SU-DHL-6 (cell line): ENCODE measurements around the gene RGS17.
"Not testable (repeated sequence)": the region's sequence is repeated elsewhere in the genome, so short reads cannot be mapped to it uniquely, and the experiment has no call there.

Experiments
- H2AFZ ChIP-seq: fragments of 200-600 bp; sonication (generic); 2 replicates; pipeline ENCODE4 v1.6.1; 2014; ENCODE audit warnings: low read depth, mild to moderate bottlenecking, moderate library complexity, mixed read lengths, antibody characterized with exemption, low read length; ENCODE audit not compliant: severe bottlenecking
- H3F3A ChIP-seq: fragments of 200-600 bp; shearing (Covaris generic); 2 replicates; pipeline ENCODE4 v1.6.0; 2016; ENCODE audit warnings: antibody characterized with exemption, mild to moderate bottlenecking; ENCODE audit not compliant: insufficient read depth
- H3K27ac ChIP-seq: fragments of 200-600 bp; sonication (generic); 2 replicates; pipeline ENCODE4 v1.5.1; 2016; ENCODE audit warnings: low read depth, mild to moderate bottlenecking, low read length, moderate library complexity, mixed read lengths
- H3K27me3 ChIP-seq: fragments of 200-600 bp; sonication (generic), shearing (Covaris generic); 2 replicates; pipeline ENCODE4 v1.6.0; 2014; ENCODE audit warnings: mild to moderate bottlenecking, low read length
- H3K36me3 ChIP-seq: fragments of 200-600 bp; sonication (generic); 2 replicates; pipeline ENCODE4 v1.6.1; 2014; ENCODE audit warnings: mild to moderate bottlenecking, low read length, mixed read lengths
- H3K4me2 ChIP-seq: fragments of 300-600, 200-600 bp; shearing (Covaris generic), sonication (generic); 2 replicates; pipeline ENCODE4 v1.6.0; 2014; ENCODE audit warnings: low read length, low read depth, mild to moderate bottlenecking; ENCODE audit not compliant: poor library complexity, severe bottlenecking
- H3K4me3 ChIP-seq: fragments of 200-600 bp; sonication (generic); 2 replicates; pipeline ENCODE4 v1.5.1; 2014; ENCODE audit warnings: antibody characterized with exemption, low read length, mild to moderate bottlenecking, mixed read lengths; ENCODE audit not compliant: insufficient read depth, poor library complexity, severe bottlenecking
- H3K79me2 ChIP-seq: fragments of 200-600 bp; sonication (generic); 2 replicates; pipeline ENCODE4 v1.6.1; 2014; ENCODE audit warnings: mild to moderate bottlenecking, low read length, moderate library complexity; ENCODE audit not compliant: insufficient read depth
- H3K9ac ChIP-seq: fragments of 200-600 bp; sonication (generic); 2 replicates; pipeline ENCODE4 v1.7.0; 2014; ENCODE audit warnings: mild to moderate bottlenecking, low read length
- H3K9me2 ChIP-seq: fragments of 200-600 bp; sonication (generic); replicated peaks from 2 replicates; pipeline ENCODE4 v1.6.1; 2014; ENCODE audit warnings: low read length; ENCODE audit not compliant: insufficient read depth
- H3K9me3 ChIP-seq: fragments of 200-600 bp; sonication (generic); 2 replicates; pipeline ENCODE4 v1.6.1; 2014; ENCODE audit warnings: low read length, mixed read lengths; ENCODE audit not compliant: insufficient read depth
- H4K20me1 ChIP-seq: fragments of 200-600 bp; sonication (generic); 2 replicates; pipeline ENCODE4 v1.6.1; 2014; ENCODE audit warnings: low read depth, mild to moderate bottlenecking, antibody characterized with exemption, low read length, moderate library complexity, mixed read lengths
- EZH2phosphoT487 ChIP-seq: fragments of 200-600 bp; sonication (generic), shearing (Covaris generic); conservative IDR thresholded peaks from 2 replicates; pipeline ENCODE4 v1.6.1; 2018; ENCODE audit warnings: mild to moderate bottlenecking, antibody characterized with exemption, low read length, moderate library complexity, mixed read lengths
- TF ChIP-seq, protein P1 (sequence below): fragments of 200-600 bp; sonication (generic); IDR thresholded peaks from one replicate; pipeline ENCODE4 v1.5.1; 2017; ENCODE audit warnings: antibody characterized with exemption, mild to moderate bottlenecking, low read length, moderate library complexity; ENCODE audit not compliant: insufficient read depth, poor library complexity, severe bottlenecking

RGS17 gene

DNA sequence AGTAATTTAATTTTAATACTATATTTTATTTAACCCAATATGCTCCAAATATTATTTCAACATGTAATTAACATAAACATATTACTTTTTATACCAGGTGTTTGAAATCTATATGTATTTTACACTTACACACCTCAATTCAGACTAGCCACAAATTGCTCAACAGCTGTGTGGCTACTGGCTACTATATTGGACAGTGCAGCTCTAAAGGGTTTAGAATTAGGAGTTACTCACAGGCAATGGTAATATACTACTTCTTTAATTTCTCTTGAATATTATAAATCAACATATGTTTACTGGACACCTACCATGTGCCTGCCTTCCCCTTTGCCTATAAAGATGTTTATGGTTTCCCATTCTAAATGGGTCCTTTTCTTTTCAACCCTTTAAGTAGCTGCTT lies 130.8 kb downstream of the RGS17 start:
- H2AFZ ChIP-seq = no peak overlapping the region
- peaks cover 72% of the 10 kb centered on the region for H3K79me2 ChIP-seq
- no peak overlapping the region for H3K9ac ChIP-seq
- no peaks in the 10 kb centered on the region for H3K27me3 ChIP-seq
- H3K4me2 ChIP-seq = peak overlapping the region; percentile 97
- H3K4me3 ChIP-seq = no peak overlapping the region
- H3K27ac ChIP-seq = no peak overlapping the region
- peaks cover 36% of the 10 kb centered on the region for H3F3A ChIP-seq
- H3K36me3 ChIP-seq = peaks cover 34% of the 10 kb centered on the region
- no peaks in the 10 kb centered on the region for H3K9me3 ChIP-seq
- H3K9me2 ChIP-seq = no peaks in the 10 kb centered on the region
- TF ChIP-seq EZH2phosphoT487 = no peak
- TF ChIP-seq, protein P1, sequence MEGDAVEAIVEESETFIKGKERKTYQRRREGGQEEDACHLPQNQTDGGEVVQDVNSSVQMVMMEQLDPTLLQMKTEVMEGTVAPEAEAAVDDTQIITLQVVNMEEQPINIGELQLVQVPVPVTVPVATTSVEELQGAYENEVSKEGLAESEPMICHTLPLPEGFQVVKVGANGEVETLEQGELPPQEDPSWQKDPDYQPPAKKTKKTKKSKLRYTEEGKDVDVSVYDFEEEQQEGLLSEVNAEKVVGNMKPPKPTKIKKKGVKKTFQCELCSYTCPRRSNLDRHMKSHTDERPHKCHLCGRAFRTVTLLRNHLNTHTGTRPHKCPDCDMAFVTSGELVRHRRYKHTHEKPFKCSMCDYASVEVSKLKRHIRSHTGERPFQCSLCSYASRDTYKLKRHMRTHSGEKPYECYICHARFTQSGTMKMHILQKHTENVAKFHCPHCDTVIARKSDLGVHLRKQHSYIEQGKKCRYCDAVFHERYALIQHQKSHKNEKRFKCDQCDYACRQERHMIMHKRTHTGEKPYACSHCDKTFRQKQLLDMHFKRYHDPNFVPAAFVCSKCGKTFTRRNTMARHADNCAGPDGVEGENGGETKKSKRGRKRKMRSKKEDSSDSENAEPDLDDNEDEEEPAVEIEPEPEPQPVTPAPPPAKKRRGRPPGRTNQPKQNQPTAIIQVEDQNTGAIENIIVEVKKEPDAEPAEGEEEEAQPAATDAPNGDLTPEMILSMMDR = no peak
- H4K20me1 ChIP-seq = peaks cover 14% of the 10 kb centered on the region

DNA sequence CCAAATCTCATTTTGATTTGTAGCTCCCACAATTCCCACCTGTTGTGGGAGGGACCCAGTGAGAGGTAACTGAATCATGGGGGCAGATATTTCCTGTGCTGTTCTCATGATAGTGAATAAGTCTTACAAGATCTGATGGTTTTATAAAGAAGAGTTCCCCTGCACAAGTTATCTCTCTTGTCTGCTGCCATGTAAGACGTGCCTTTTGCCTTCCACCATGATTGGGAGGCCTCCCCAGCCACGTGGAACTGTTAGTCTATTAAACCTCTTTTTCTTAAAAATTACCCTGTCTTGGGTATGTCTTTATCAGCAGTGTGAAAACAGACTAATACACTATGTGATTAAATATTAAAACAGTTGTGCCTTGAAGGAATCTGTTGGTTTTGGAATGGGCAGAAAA lies 131.5 kb downstream of the RGS17 start:
- not testable (repeated sequence) for H2AFZ ChIP-seq, H3K27me3 ChIP-seq, H3K9me3 ChIP-seq, H3K9me2 ChIP-seq, H3K4me3 ChIP-seq, H3K27ac ChIP-seq, H3K9ac ChIP-seq
- H3K79me2 ChIP-seq = peaks cover 79% of the 10 kb centered on the region
- H3F3A ChIP-seq = peaks cover 36% of the 10 kb centered on the region
- peak overlapping the region; percentile 97 for H3K4me2 ChIP-seq
- peaks cover 38% of the 10 kb centered on the region for H3K36me3 ChIP-seq
- H4K20me1 ChIP-seq = peaks cover 15% of the 10 kb centered on the region

DNA sequence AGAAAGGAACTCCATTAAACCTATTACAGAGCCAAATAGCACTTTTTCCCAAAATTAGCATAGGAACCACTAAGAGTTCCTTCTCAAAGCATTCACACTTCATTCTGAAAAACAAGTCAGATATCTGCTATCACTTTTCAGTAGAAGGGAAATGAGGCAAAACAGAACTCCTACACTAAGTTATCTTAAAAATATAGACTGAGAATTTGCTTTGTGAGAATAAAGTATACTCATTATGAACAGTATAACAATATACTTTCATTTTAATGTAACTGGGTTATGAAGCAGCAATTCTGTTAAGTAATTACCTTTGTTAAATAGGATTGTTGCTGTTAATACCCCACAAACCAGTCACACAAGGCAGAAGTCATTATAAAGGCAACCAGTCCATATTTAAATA lies 137.2 kb downstream of the RGS17 start:
- Histone ChIP-seq H3K9me2 (no peaks in the 10 kb centered on the region), H3K27ac (no peak overlapping the region), H3K4me3 (no peak overlapping the region), H3F3A (peaks cover 14% of the 10 kb centered on the region; the same call in 1 of the 2 replicates), H3K27me3 (no peaks in the 10 kb centered on the region), H2AFZ (no peak overlapping the region), H4K20me1 (peaks cover 20% of the 10 kb centered on the region; the same call in 1 of the 2 replicates), H3K79me2 (peaks cover 91% of the 10 kb centered on the region), H3K9ac (no peak overlapping the region), H3K4me2 (no peak overlapping the region), H3K9me3 (no peaks in the 10 kb centered on the region), H3K36me3 (peaks cover 59% of the 10 kb centered on the region)
- TF ChIP-seq, protein P1 = no peak
- TF ChIP-seq EZH2phosphoT487 = no peak

DNA sequence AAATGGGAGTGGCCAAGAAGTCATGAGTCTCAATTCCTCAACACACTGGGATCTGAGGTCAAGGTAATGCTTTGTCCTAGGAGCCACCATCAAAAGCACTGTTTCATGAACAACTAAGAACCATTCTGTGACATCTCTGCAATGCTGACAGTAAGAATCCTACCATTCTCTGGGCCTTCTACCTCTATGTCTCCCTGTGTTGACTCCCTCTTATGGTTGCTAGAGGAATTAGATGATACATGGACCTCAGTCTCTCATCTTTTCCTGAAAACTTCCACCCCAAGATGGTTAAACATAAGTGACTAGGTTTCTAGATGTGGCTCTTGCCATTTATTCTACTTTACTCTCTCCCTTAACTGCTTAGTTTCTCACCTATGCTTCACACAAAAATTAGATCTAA lies 137.7 kb downstream of the RGS17 start:
- Histone ChIP-seq H2AFZ (no peak overlapping the region), H3K9me2 (no peaks in the 10 kb centered on the region), H3K27me3 (no peaks in the 10 kb centered on the region), H3K27ac (no peak overlapping the region), H3K4me3 (no peak overlapping the region), H4K20me1 (peaks cover 20% of the 10 kb centered on the region; the same call in 1 of the 2 replicates), H3K9ac (no peak overlapping the region), H3K79me2 (peaks cover 87% of the 10 kb centered on the region), H3K4me2 (no peak overlapping the region), H3F3A (peaks cover 14% of the 10 kb centered on the region; the same call in 1 of the 2 replicates), H3K9me3 (no peaks in the 10 kb centered on the region), H3K36me3 (peaks cover 55% of the 10 kb centered on the region)
- no peak for TF ChIP-seq EZH2phosphoT487
- TF ChIP-seq, protein P1 = no peak
